ENCODE data around the gene P4HB.

The P4HB gene

DNA sequence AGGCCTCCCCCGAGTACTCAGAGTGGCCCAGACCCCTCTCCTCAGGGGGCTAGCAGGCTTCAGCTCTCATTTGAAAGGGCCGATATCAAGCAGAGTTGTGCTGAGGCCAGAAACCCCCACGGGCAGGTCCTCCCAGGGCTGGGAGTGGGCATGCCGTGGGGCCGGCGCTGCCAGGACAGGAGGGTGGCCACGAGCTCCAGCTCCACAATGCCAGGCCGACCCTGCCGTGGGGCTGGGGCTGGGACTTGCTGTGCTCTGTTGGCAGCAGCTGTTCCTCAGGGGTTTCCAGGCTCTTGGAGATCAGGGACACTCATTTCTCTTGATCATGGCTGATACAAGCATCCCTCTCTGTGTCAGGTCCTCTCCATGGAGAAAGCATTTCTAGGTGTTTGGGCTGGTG lies 38.5 kb upstream of the P4HB start:
- H3K27me3 ChIP-seq (ENCODE audit: insufficient read depth, low read length, poor library complexity): no peaks in the 10 kb centered on the region
- H2BK120ac ChIP-seq (ENCODE audit: low read depth, low read length): no peak overlapping the region
- no peaks in the 10 kb centered on the region for H3K4me1 ChIP-seq (ENCODE audit: control insufficient read depth, low read depth, low read length)
- H2BK15ac ChIP-seq (replicated peaks; ENCODE audit: low read depth): no peak overlapping the region
- no peak for DNase-seq
- H2BK5ac ChIP-seq (ENCODE audit: low read length): no peak overlapping the region
- no peak overlapping the region for H4K8ac ChIP-seq (ENCODE audit: low read depth, low read length)
- no peak overlapping the region for H2AK5ac ChIP-seq (ENCODE audit: low read length)
- H3K27ac ChIP-seq (ENCODE audit: low read depth, low read length): peak overlapping the region; percentile 6
- H3K36me3 ChIP-seq (ENCODE audit: control insufficient read depth, insufficient read depth, low read length): peaks cover 10% of the 10 kb centered on the region
- WGBS (ENCODE audit: extremely low coverage, insufficient coverage, low lambda C conversion rate): no CpG with 5 or more reads among the region's 9 CpGs
- no peak overlapping the region for H4K5ac ChIP-seq (ENCODE audit: low read length)
- no peaks in the 10 kb centered on the region for H3K79me2 ChIP-seq (ENCODE audit: control insufficient read depth, insufficient read depth, low read length)
- H3K79me1 ChIP-seq (ENCODE audit: low read length): peaks cover 3% of the 10 kb centered on the region
- H3K4me2 ChIP-seq (ENCODE audit: low read length): no peak overlapping the region
- H3K9ac ChIP-seq (ENCODE audit: low read length): no peak overlapping the region
- H3K56ac ChIP-seq (ENCODE audit: low read length): no peak overlapping the region
- H3K23ac ChIP-seq (ENCODE audit: low read length): no peak overlapping the region
- no peak overlapping the region for H3K4me3 ChIP-seq (ENCODE audit: low read length)
- H3K18ac ChIP-seq (ENCODE audit: low read length): no peak overlapping the region
- no peak overlapping the region for H3K4ac ChIP-seq (ENCODE audit: low read depth, low read length)

DNA sequence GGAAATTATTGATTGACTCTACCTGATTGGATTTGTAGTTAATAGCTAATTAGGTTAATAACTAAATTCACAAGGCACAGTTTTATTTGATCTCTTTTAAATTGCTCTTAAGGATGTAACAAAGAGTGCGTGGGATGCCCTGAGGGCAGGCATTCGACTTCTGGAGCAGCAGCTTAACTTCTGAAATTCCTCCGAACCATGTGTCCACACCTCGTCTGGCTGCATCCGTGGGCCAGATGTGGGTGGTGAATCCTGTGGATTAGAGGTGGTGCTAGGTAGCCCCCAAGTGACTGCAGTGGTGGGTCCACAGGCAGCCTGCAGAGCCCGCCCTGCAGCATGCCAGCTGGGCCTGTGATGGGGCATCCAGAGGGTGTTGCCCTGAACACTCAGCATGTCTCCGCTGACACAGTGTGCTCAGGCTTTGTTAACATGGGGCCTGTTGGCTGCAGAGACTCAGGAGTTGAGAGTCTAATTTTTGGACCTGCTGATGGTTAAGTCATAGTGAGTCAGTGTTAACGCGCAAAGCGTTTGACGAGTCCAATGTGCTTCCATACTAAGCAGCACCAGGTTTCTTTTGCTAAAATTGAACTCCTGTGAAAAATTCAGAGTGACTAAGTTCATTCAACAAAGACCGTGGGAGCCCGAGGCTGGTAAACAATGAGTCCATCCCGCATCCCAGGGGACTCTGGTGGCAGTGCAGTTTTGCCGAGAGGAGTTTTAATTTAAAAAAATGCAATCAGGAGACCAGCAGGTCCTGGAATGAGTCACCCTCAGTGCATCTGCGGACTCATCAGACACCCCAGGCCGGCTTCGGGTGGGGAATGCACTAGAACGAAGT lies 37.9 kb upstream of the P4HB start:
- no peaks in the 10 kb centered on the region for H3K79me2 ChIP-seq (ENCODE audit: control insufficient read depth, insufficient read depth, low read length)
- peaks cover 3% of the 10 kb centered on the region for H3K79me1 ChIP-seq (ENCODE audit: low read length)
- no peaks in the 10 kb centered on the region for H3K4me1 ChIP-seq (ENCODE audit: control insufficient read depth, low read depth, low read length)
- no peak overlapping the region for H3K9ac ChIP-seq (ENCODE audit: low read length)
- H3K18ac ChIP-seq (ENCODE audit: low read length): no peak overlapping the region
- H3K36me3 ChIP-seq (ENCODE audit: control insufficient read depth, insufficient read depth, low read length): peaks cover 10% of the 10 kb centered on the region
- H3K23ac ChIP-seq (ENCODE audit: low read length): no peak overlapping the region
- no peak overlapping the region for H3K56ac ChIP-seq (ENCODE audit: low read length)
- no peak overlapping the region for H4K8ac ChIP-seq (ENCODE audit: low read depth, low read length)
- no CpG with 5 or more reads among the region's 19 CpGs for WGBS (ENCODE audit: extremely low coverage, insufficient coverage, low lambda C conversion rate)
- H3K27ac ChIP-seq (ENCODE audit: low read depth, low read length): peak overlapping the region; percentile 42
- H2BK120ac ChIP-seq (ENCODE audit: low read depth, low read length): no peak overlapping the region
- no peak overlapping the region for H2AK5ac ChIP-seq (ENCODE audit: low read length)
- no peak overlapping the region for H2BK15ac ChIP-seq (replicated peaks; ENCODE audit: low read depth)
- no peak overlapping the region for H3K4me3 ChIP-seq (ENCODE audit: low read length)
- H3K4me2 ChIP-seq (ENCODE audit: low read length): no peak overlapping the region
- no peak overlapping the region for H2BK5ac ChIP-seq (ENCODE audit: low read length)
- peak; percentile 47 for DNase-seq
- no peak overlapping the region for H4K5ac ChIP-seq (ENCODE audit: low read length)
- no peak overlapping the region for H3K4ac ChIP-seq (ENCODE audit: low read depth, low read length)
- H3K27me3 ChIP-seq (ENCODE audit: insufficient read depth, low read length, poor library complexity): no peaks in the 10 kb centered on the region

DNA sequence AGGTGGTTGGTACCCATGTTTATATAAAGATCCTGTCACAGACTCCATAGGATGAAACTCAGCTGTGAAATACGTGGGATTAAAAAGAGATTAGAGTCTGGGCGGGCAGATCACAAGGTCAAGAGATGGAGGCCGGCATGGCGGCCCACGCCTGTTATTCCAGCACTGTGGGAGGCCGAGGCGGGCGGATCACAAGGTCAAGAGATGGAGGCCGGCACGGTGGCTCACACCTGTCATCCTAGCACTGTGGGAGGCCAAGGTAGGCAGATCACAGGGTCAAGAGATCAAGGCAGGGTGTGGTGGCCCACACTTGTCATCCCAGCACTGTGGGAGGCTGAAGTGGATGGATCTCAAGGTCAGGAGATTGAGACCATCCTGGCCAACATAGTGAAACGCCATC lies 35.1 kb upstream of the P4HB start:
- no peak overlapping the region for H3K4me3 ChIP-seq (ENCODE audit: low read length)
- H4K8ac ChIP-seq (ENCODE audit: low read depth, low read length): no peak overlapping the region
- WGBS (ENCODE audit: extremely low coverage, insufficient coverage, low lambda C conversion rate): no CpG with 5 or more reads among the region's 11 CpGs
- H3K9ac ChIP-seq (ENCODE audit: low read length): no peak overlapping the region
- no peak for DNase-seq
- H3K56ac ChIP-seq (ENCODE audit: low read length): no peak overlapping the region
- H2BK15ac ChIP-seq (replicated peaks; ENCODE audit: low read depth): no peak overlapping the region
- no peak overlapping the region for H2BK120ac ChIP-seq (ENCODE audit: low read depth, low read length)
- no peak overlapping the region for H3K23ac ChIP-seq (ENCODE audit: low read length)
- H3K4me1 ChIP-seq (ENCODE audit: control insufficient read depth, low read depth, low read length): no peaks in the 10 kb centered on the region
- H3K79me1 ChIP-seq (ENCODE audit: low read length): peaks cover 4% of the 10 kb centered on the region
- H3K36me3 ChIP-seq (ENCODE audit: control insufficient read depth, insufficient read depth, low read length): peaks cover 10% of the 10 kb centered on the region
- peaks cover 7% of the 10 kb centered on the region for H3K79me2 ChIP-seq (ENCODE audit: control insufficient read depth, insufficient read depth, low read length)
- H2BK5ac ChIP-seq (ENCODE audit: low read length): no peak overlapping the region
- no peak overlapping the region for H3K27ac ChIP-seq (ENCODE audit: low read depth, low read length)
- H3K4ac ChIP-seq (ENCODE audit: low read depth, low read length): no peak overlapping the region
- no peak overlapping the region for H4K5ac ChIP-seq (ENCODE audit: low read length)
- H3K27me3 ChIP-seq (ENCODE audit: insufficient read depth, low read length, poor library complexity): no peaks in the 10 kb centered on the region
- no peak overlapping the region for H2AK5ac ChIP-seq (ENCODE audit: low read length)
- H3K18ac ChIP-seq (ENCODE audit: low read length): no peak overlapping the region
- no peak overlapping the region for H3K4me2 ChIP-seq (ENCODE audit: low read length)

DNA sequence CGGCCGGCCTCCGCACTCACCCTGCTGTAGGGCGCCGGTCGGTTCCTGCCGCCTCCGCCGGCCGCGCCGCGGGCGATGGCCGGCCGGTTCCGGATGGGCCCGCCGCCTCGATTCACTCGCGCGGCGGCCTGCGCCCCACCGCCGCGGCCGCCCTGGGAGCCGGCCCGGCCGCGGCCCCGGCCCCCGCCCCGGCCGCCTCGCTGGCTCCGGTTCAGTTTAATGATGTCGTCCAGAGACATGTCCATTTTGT lies 30.9 kb upstream of the P4HB start:
- Histone ChIP-seq H3K4ac (ENCODE audit: low read depth, low read length) (peak overlapping the region; percentile 99), H4K5ac (ENCODE audit: low read length) (no peak overlapping the region), H3K4me2 (ENCODE audit: low read length) (no peak overlapping the region), H3K18ac (ENCODE audit: low read length) (peak overlapping the region; percentile 97), H3K36me3 (ENCODE audit: control insufficient read depth, insufficient read depth, low read length) (peaks cover 21% of the 10 kb centered on the region), H3K27ac (ENCODE audit: low read depth, low read length) (peak overlapping the region; percentile 46), H3K79me1 (ENCODE audit: low read length) (peaks cover 29% of the 10 kb centered on the region), H2AK5ac (ENCODE audit: low read length) (no peak overlapping the region), H3K79me2 (ENCODE audit: control insufficient read depth, insufficient read depth, low read length) (peaks cover 35% of the 10 kb centered on the region), H2BK120ac (ENCODE audit: low read depth, low read length) (no peak overlapping the region), H3K56ac (ENCODE audit: low read length) (peak overlapping the region; percentile 96), H3K4me3 (ENCODE audit: low read length) (peak overlapping the region; percentile 94), H3K9ac (ENCODE audit: low read length) (peak overlapping the region; percentile 98), H3K4me1 (ENCODE audit: control insufficient read depth, low read depth, low read length) (no peaks in the 10 kb centered on the region), H4K8ac (ENCODE audit: low read depth, low read length) (peak overlapping the region; percentile 88), H3K27me3 (ENCODE audit: insufficient read depth, low read length, poor library complexity) (no peaks in the 10 kb centered on the region), H2BK5ac (ENCODE audit: low read length) (no peak overlapping the region), H3K23ac (ENCODE audit: low read length) (no peak overlapping the region), H2BK15ac (replicated peaks; ENCODE audit: low read depth) (no peak overlapping the region)
- DNase-seq: no peak
- WGBS (ENCODE audit: extremely low coverage, insufficient coverage, low lambda C conversion rate): no CpG with 5 or more reads among the region's 40 CpGs

DNA sequence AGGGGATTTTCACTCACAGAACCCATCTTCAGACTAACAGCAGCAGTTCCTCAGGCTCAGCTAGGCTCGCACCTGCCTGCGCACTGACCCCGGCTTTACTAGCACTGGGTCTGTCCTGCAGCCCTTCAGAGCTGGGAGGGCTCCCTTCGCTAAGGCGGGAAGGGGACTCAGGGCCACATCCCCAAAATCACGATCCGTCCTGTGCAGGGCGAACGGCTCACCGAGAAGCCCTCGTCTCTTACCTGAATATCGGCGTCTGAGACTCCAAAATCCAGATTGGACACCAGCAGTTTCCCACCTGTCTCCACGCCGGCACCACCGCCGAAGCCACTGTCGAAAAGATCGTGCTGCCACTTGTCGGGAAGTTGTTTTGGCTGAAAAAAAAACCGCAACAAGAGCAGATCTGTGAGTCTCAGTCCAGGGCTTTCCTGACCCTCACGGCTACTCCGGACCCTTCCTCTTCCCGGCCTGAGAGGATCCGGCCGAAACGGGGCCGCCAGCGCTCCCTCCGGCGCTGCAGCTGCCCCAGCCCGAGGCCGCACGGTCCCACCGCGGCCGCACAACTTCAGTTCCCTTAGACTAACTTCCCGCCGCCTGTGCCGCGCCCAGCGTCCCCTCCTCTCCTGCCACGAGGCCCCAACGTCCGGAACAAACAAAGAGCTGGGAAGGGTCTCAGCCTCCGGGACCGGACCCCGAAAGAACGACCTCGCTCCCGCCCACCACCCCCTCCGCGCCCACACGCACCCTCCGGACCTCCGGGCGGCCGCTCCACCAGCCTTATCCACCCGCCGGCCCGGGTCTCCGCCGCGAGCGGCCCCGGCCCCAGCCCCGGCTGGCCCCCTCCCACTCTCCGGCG lies 30.3 kb upstream of the P4HB start:
- peaks cover 27% of the 10 kb centered on the region for H3K36me3 ChIP-seq (ENCODE audit: control insufficient read depth, insufficient read depth, low read length)
- no peaks in the 10 kb centered on the region for H3K4me1 ChIP-seq (ENCODE audit: control insufficient read depth, low read depth, low read length)
- no peaks in the 10 kb centered on the region for H3K27me3 ChIP-seq (ENCODE audit: insufficient read depth, low read length, poor library complexity)
- peak overlapping the region; percentile 69 for H2AK5ac ChIP-seq (ENCODE audit: low read length)
- H3K18ac ChIP-seq (ENCODE audit: low read length): peak overlapping the region; percentile 97
- H4K8ac ChIP-seq (ENCODE audit: low read depth, low read length): no peak overlapping the region
- DNase-seq: no peak
- peak overlapping the region; percentile 98 for H3K9ac ChIP-seq (ENCODE audit: low read length)
- no CpG with 5 or more reads among the region's 69 CpGs for WGBS (ENCODE audit: extremely low coverage, insufficient coverage, low lambda C conversion rate)
- peak overlapping the region; percentile 99 for H3K4ac ChIP-seq (ENCODE audit: low read depth, low read length)
- peak overlapping the region; percentile 86 for H3K4me2 ChIP-seq (ENCODE audit: low read length)
- H3K4me3 ChIP-seq (ENCODE audit: low read length): peak overlapping the region; percentile 94
- no peak overlapping the region for H2BK15ac ChIP-seq (replicated peaks; ENCODE audit: low read depth)
- peaks cover 34% of the 10 kb centered on the region for H3K79me1 ChIP-seq (ENCODE audit: low read length)
- H2BK5ac ChIP-seq (ENCODE audit: low read length): no peak overlapping the region
- H3K56ac ChIP-seq (ENCODE audit: low read length): peak overlapping the region; percentile 96
- peak overlapping the region; percentile 46 for H3K27ac ChIP-seq (ENCODE audit: low read depth, low read length)
- no peak overlapping the region for H4K5ac ChIP-seq (ENCODE audit: low read length)
- no peak overlapping the region for H2BK120ac ChIP-seq (ENCODE audit: low read depth, low read length)
- H3K23ac ChIP-seq (ENCODE audit: low read length): no peak overlapping the region
- H3K79me2 ChIP-seq (ENCODE audit: control insufficient read depth, insufficient read depth, low read length): peaks cover 40% of the 10 kb centered on the region

All from mesendoderm (in vitro differentiated cells).